Stimulated activated memory B cell treated with anti-CD40 and anti-IgM and Interleukin-4, amounts not matched to agents 10 μg/mL and 1 μg/mL and 100 μg/mL, for 72 hours (primary cell): ENCODE measurements around the gene BUB3.
"Not testable (repeated sequence)": the region's sequence is repeated elsewhere in the genome, so short reads cannot be mapped to it uniquely, and the experiment has no call there.

Experiments
- ATAC-seq: fragments of 150-1000 bp; cut with Tn5 transposase; 2 replicates; pipeline ENCODE4 v1.10.0; 2021
- H3K27ac Mint-ChIP-seq: one replicate; pipeline ENCODE4 v1.8.0; 2022; ENCODE audit warnings: mild to moderate bottlenecking, mixed read lengths
- H3K27me3 Mint-ChIP-seq: one replicate; pipeline ENCODE4 v1.8.0; 2022; ENCODE audit warnings: mixed read lengths
- H3K36me3 Mint-ChIP-seq: one replicate; pipeline ENCODE4 v1.8.0; 2022; ENCODE audit warnings: mixed read lengths
- H3K4me1 Mint-ChIP-seq: one replicate; pipeline ENCODE4 v1.8.0; 2022; ENCODE audit warnings: mixed read lengths
- H3K4me3 Mint-ChIP-seq: one replicate; pipeline ENCODE4 v1.8.0; 2022; ENCODE audit warnings: mild to moderate bottlenecking, moderate library complexity, mixed read lengths
- H3K9me3 Mint-ChIP-seq: one replicate; pipeline ENCODE4 v1.8.0; 2022; ENCODE audit warnings: mixed read lengths

The BUB3 gene

GRCh38 chr10:123160311-123160980, 6.2 kb downstream of the BUB3 start:
- Mint-ChIP-seq H3K27ac (no peak overlapping the region), H3K9me3 (no peaks in the 10 kb centered on the region), H3K4me3 (no peak overlapping the region), H3K36me3 (peaks cover 84% of the 10 kb centered on the region), H3K4me1 (peaks cover 43% of the 10 kb centered on the region), H3K27me3 (no peaks in the 10 kb centered on the region)
- no peak for ATAC-seq

DNA sequence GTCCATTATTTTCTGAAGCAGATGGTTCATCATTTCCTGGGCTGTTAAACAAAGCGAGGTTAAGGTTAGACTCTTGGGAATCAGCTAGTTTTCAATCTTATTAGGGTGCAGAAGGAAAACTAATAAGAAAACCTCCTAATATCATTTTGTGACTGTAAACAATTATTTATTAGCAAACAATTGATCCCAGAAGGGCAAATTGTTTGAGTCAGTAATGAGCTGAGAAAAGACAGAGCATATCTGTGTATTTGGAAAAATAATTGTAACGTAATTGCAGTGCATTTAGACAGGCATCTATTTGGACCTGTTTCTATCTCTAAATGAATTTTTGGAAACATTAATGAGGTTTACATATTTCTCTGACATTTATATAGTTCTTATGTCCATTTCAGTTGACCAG, 10.1 kb downstream of the BUB3 start:
- H3K27ac Mint-ChIP-seq, result no peak overlapping the region
- H3K27me3 Mint-ChIP-seq, result no peaks in the 10 kb centered on the region
- H3K4me3 Mint-ChIP-seq, result no peak overlapping the region
- no peaks in the 10 kb centered on the region for H3K9me3 Mint-ChIP-seq
- ATAC-seq, result no peak
- peaks cover 76% of the 10 kb centered on the region for H3K36me3 Mint-ChIP-seq
- H3K4me1 Mint-ChIP-seq, result peaks cover 18% of the 10 kb centered on the region

GRCh38 chr10:123165445-123166072, 11.4 kb downstream of the BUB3 start:
- no peak overlapping the region for H3K27ac Mint-ChIP-seq
- no peaks in the 10 kb centered on the region for H3K27me3 Mint-ChIP-seq
- H3K4me1 Mint-ChIP-seq, result peaks cover 11% of the 10 kb centered on the region
- H3K4me3 Mint-ChIP-seq, result no peak overlapping the region
- no peak for ATAC-seq
- no peaks in the 10 kb centered on the region for H3K9me3 Mint-ChIP-seq
- H3K36me3 Mint-ChIP-seq, result peaks cover 70% of the 10 kb centered on the region

DNA sequence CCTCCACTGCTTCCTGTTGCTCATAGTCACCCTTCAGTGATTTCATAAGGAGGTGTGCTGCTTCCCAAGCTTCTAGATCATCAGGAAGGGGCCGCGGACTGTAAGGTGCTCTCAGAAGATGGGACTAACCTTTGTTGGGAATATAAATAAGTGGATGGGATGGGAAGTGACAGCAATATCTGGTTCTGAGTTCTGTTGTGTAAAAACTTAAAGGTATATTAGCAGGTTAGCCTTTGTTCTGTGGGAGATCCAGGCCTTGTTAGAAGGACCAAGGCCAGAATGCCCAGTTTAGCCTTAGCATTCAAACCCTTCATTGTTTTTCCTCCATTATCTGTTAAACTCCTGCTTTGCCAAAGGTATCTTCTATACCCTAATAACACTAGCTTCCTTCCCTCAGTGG, 12.4 kb downstream of the BUB3 start:
- no peak overlapping the region for H3K27ac Mint-ChIP-seq
- H3K36me3 Mint-ChIP-seq, result peaks cover 70% of the 10 kb centered on the region

DNA sequence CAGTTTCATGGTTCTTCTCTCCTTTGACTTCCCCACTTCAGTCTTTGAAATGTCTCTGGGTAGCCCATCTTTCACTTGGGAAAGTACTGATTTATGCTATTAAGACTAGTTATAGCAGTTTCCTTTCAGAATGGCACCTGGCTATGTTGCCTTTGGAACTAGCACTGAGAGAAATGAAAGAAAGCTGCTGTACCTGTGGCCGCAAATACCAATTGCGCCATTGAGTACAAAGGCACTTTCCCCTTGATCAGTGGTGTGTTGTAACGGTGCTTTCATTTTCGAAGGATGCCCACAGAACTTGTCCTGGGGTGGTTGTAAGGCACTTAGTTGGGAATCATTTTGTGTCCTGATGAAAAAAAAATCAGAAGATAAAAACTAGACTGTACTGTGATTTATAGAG, 16.8 kb downstream of the BUB3 start:
- peaks cover 10% of the 10 kb centered on the region for H3K4me1 Mint-ChIP-seq
- no peaks in the 10 kb centered on the region for H3K27me3 Mint-ChIP-seq
- no peak overlapping the region for H3K4me3 Mint-ChIP-seq
- H3K27ac Mint-ChIP-seq, result no peak overlapping the region
- ATAC-seq, result no peak
- H3K36me3 Mint-ChIP-seq, result peaks cover 64% of the 10 kb centered on the region
- H3K9me3 Mint-ChIP-seq, result no peaks in the 10 kb centered on the region

More for the DNA sequence above, 12.4 kb downstream of the BUB3 start:
- Mint-ChIP-seq H3K4me1 (peaks cover 5% of the 10 kb centered on the region), H3K9me3 (no peaks in the 10 kb centered on the region), H3K27me3 (no peaks in the 10 kb centered on the region), H3K4me3 (no peak overlapping the region)
- no peak for ATAC-seq

DNA sequence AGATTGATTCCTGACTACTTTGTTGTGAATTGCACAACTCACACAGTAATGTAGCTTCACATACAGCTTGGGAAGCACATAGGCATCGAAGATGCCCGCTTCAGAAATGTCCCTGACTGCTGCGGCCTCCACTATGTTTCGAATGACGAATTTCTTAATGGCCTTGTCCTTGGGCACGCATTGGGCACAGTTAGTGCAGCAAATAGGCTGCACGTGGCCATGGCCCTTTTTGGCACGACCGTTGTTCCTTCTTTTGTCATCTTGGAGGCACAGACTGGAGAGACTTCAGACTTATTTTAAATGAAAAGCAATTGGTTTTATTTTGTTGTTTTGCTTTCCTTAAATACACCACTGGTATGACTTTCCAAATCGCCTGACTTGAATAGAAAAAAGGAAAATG, 17.4 kb downstream of the BUB3 start:
- H3K36me3 Mint-ChIP-seq, result peaks cover 64% of the 10 kb centered on the region
- not testable (repeated sequence) for H3K27me3 Mint-ChIP-seq, H3K9me3 Mint-ChIP-seq, H3K4me3 Mint-ChIP-seq, H3K27ac Mint-ChIP-seq, ATAC-seq, H3K4me1 Mint-ChIP-seq

DNA sequence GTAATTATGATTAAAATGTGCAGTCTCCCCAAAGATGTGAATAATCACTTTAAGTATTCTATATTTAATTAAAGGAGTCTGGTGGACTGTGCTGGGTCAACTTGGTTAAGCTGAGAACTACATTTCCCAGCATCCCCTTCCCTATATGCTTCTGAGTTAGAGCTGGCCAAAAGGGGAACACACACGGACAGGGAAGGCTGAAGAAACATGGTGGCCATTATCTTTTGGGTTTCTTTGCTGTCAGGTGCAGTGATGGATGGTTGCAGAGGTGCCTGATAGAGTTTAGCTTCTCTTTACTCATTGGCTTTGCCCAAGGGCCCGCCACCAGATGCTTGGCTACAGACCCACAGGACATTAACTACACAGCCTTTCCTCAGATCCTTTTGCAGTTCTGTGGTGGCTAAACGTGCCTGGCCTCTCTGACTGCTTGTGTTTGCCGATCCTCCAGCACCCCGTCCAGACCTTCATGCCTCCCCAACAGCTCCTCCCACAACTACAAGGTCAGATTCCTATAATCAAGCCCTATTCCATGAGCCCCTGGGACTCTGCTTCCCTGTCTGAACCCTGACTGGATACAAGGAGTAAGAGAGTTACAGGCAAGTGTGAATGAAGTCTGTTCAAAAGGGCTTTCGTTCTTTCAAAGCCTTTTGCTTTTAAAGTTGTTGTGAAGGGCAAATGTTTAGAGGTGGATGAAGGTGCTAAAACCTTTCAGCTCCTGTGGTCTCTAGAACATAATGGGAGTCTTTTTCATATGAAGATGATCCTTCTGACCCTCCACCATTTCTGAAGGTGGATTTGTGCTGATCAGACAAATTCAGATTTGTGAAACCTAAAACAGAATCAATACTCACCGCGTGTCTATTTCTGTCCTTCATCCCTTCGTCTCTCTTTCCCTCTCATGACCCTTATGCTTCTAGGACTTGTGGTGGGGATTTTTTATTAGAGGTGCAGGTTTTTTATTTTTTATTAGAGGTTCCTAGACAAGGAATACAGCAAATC, 21.5 kb downstream of the BUB3 start:
- Mint-ChIP-seq H3K27ac (no peak overlapping the region), H3K4me1 (peaks cover 6% of the 10 kb centered on the region), H3K9me3 (peaks cover 4% of the 10 kb centered on the region), H3K4me3 (no peak overlapping the region), H3K27me3 (no peaks in the 10 kb centered on the region), H3K36me3 (peaks cover 69% of the 10 kb centered on the region)
- ATAC-seq, result no peak

DNA sequence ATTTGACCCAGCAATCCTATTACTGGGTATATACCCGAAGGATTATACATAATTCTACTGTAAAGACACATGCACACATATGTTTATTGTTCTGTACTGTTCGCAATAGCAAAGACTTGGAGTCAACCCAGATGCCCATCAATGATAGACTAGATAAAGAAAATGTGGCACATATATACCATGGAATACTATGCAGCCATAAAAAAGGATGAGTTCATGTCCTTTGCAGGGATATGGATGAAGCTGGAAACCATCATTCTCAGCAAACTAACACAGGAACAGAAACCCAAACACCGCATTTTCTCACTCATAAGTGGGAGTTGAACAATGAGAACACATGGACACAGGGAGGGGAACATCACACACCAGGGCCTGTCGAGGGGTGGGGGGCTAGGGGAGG, 24.2 kb downstream of the BUB3 start:
- ATAC-seq, H3K4me3 Mint-ChIP-seq: not testable (repeated sequence)

DNA sequence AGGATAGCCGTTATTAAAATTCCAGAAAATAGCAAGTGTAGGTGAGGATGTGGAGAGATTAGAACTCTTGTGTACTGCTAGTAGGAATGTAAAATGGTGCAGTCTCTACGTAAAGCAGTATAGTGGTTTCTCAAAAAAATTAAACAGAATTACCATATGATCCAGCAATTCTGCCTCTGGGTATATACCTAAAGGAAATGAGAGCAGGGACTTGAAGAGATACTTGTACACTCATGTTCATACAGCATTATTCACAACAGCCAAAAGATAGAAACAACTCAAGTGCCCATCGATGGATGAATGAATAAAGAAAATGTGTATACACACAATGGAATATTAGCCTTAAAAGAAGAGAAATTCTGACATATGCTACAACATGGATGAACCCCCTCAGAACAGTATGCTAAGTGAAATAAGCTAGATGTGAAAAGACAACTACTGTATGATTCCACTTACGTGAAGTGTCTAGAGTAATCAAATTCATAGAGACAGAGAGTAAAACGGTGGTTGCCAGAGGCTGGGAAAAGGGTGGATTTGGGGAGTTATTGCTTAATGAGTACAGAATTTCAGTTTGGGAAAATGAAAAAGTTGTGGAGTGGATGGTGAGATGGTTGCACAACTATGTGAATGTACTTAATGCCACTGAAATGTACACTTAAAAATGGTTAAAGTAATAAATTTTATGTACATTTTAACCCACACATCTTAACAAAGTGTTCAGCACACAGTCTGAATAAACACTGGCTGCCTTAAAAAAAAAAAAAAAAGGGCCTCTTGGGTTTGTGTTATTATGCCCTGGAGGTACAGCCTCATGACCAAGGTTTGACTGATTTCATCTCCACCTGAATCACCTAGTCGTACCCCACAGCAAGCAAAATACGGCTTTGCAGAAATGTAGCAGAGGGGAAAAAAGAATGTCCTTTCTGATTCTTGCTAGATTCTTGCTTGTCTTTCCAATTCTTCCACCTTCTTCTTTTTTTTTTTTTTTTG, 26.2 kb downstream of the BUB3 start:
- Mint-ChIP-seq H3K27ac (no peak overlapping the region), H3K9me3 (peaks cover 15% of the 10 kb centered on the region), H3K4me1 (no peaks in the 10 kb centered on the region), H3K4me3 (no peak overlapping the region), H3K36me3 (peaks cover 72% of the 10 kb centered on the region), H3K27me3 (no peaks in the 10 kb centered on the region)
- no peak for ATAC-seq

More for the DNA sequence above, 24.2 kb downstream of the BUB3 start:
- H3K27ac Mint-ChIP-seq, H3K4me1 Mint-ChIP-seq, H3K27me3 Mint-ChIP-seq, H3K9me3 Mint-ChIP-seq: not testable (repeated sequence)
- H3K36me3 Mint-ChIP-seq, result peaks cover 69% of the 10 kb centered on the region

DNA sequence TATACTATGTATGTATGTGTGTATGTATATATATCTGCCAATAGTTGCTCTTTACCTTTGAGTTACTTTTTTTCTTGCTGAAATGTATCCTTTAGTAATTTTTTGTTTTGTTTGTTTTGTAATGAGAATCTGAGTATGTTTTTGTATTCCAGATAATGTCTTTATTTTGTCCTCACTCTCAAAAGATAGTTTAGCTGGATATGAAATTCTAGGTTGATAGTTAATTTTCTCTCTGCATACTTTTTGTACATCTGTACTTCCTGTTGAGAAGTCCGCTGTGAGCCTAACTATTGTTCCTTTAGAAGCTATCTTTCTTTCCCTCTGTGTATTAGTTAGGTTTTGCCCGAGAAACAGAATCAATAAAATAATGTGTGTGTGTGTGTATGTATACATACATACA, 29.5 kb downstream of the BUB3 start:
- Mint-ChIP-seq H3K4me3 (no peak overlapping the region), H3K36me3 (peaks cover 72% of the 10 kb centered on the region), H3K27me3 (no peaks in the 10 kb centered on the region), H3K9me3 (peaks cover 13% of the 10 kb centered on the region), H3K4me1 (peaks cover 6% of the 10 kb centered on the region), H3K27ac (no peak overlapping the region)
- no peak for ATAC-seq

GRCh38 chr10:123187781-123188180, 33.6 kb downstream of the BUB3 start:
- peaks cover 13% of the 10 kb centered on the region for H3K9me3 Mint-ChIP-seq
- ATAC-seq, result no peak

GRCh38 chr10:123191886-123192285, 37.7 kb downstream of the BUB3 start:
- H3K27ac Mint-ChIP-seq, result no peak overlapping the region
- no peak overlapping the region for H3K4me3 Mint-ChIP-seq
- no peaks in the 10 kb centered on the region for H3K27me3 Mint-ChIP-seq
- no peaks in the 10 kb centered on the region for H3K9me3 Mint-ChIP-seq
- no peak for ATAC-seq
- peaks cover under 1% of the 10 kb centered on the region for H3K4me1 Mint-ChIP-seq
- H3K36me3 Mint-ChIP-seq, result peaks cover 80% of the 10 kb centered on the region

More at GRCh38 chr10:123187781-123188180, 33.6 kb downstream of the BUB3 start:
- Mint-ChIP-seq H3K27ac (no peak overlapping the region), H3K36me3 (peaks cover 98% of the 10 kb centered on the region), H3K27me3 (no peaks in the 10 kb centered on the region), H3K4me3 (no peak overlapping the region), H3K4me1 (peaks cover 6% of the 10 kb centered on the region)

DNA sequence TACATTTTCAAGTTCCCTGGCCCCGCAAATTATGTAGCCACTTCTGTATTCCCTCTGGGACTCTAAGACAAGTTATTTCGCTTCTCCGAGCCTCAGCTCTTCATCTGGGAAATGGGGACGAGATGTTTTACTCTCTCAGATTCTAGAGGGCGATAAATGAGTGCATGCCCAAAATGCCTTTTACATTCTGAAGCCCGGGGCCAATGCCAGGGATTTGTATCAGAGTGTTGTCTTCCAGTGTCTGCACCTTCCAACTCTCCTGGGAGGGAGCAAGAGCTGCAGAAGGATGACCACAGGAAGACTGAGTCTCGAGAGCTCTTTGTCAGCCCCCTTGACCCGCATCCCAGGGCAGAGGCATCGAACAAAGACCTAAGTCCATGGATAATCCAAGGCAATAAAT, 39.9 kb downstream of the BUB3 start:
- ATAC-seq, result no peak
- Mint-ChIP-seq H3K4me1 (no peaks in the 10 kb centered on the region), H3K9me3 (no peaks in the 10 kb centered on the region), H3K36me3 (peaks cover 74% of the 10 kb centered on the region), H3K27ac (no peak overlapping the region), H3K4me3 (no peak overlapping the region), H3K27me3 (no peaks in the 10 kb centered on the region)

DNA sequence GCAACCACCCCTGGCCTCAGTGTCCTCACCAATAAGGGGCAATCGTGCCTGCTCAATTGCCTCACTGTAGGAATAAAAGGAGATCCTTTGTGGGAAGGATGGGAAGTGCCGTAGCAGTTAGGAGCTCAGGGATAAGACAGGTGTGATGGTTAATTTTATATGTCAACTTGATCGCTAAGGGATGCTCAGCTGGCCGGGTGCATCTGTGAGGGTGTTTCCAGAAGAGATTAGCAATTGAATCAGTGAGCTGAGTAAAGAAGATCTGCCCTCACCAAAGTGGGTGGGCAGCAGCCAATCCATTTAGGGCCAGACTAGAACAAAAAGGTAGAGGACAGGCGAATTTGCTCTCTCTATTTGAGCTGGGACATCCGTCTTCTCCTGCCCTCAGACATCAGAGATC, 46.3 kb downstream of the BUB3 start:
- no peak for ATAC-seq
- H3K9me3 Mint-ChIP-seq, result no peaks in the 10 kb centered on the region
- peaks cover 56% of the 10 kb centered on the region for H3K36me3 Mint-ChIP-seq
- H3K4me3 Mint-ChIP-seq, result no peak overlapping the region
- no peak overlapping the region for H3K27ac Mint-ChIP-seq
- H3K4me1 Mint-ChIP-seq, result peaks cover 19% of the 10 kb centered on the region
- H3K27me3 Mint-ChIP-seq, result no peaks in the 10 kb centered on the region
